SH-SY5Y (cell line): Measurements from ENCODE around the gene P3H3.

ENCODE experiments used
- GATA2 ChIP-seq: IDR thresholded peaks from 2 replicates; pipeline ENCODE4 v1.6.1; 2011; ENCODE audit warnings: mild to moderate bottlenecking, low read depth, low read length
- GATA3 ChIP-seq: IDR thresholded peaks from 2 replicates; pipeline ENCODE4 v1.6.1; 2011; ENCODE audit warnings: low read depth, mild to moderate bottlenecking, low read length, moderate library complexity

- TF ChIP-seq GATA2 (no peak), GATA3 (no peak)
Observed at GRCh38 chr12:6866920-6867412, 38.8 kb downstream of the P3H3 start.
